ENCODE measurements around the gene DCLK2.

GRCh38 chr4:150068300-150068960, 9.8 kb upstream of the DCLK2 start:
- TF ChIP-seq, protein P1, sequence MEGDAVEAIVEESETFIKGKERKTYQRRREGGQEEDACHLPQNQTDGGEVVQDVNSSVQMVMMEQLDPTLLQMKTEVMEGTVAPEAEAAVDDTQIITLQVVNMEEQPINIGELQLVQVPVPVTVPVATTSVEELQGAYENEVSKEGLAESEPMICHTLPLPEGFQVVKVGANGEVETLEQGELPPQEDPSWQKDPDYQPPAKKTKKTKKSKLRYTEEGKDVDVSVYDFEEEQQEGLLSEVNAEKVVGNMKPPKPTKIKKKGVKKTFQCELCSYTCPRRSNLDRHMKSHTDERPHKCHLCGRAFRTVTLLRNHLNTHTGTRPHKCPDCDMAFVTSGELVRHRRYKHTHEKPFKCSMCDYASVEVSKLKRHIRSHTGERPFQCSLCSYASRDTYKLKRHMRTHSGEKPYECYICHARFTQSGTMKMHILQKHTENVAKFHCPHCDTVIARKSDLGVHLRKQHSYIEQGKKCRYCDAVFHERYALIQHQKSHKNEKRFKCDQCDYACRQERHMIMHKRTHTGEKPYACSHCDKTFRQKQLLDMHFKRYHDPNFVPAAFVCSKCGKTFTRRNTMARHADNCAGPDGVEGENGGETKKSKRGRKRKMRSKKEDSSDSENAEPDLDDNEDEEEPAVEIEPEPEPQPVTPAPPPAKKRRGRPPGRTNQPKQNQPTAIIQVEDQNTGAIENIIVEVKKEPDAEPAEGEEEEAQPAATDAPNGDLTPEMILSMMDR (IDR thresholded peaks at IDR 0.05): no peak
- no peak for TF ChIP-seq POLR2A (IDR thresholded peaks at IDR 0.05)
